Activated CD4-positive, alpha-beta T cell treated with anti-CD3 and anti-CD28 coated beads for 4 hours (primary cell): ENCODE measurements around the gene ASMTL.

Source experiments
- DNase-seq, 2 donors: peaks; one replicate each; pipeline ENCODE4 v3.0.0-alpha.2; 2020

Gene ASMTL

DNA sequence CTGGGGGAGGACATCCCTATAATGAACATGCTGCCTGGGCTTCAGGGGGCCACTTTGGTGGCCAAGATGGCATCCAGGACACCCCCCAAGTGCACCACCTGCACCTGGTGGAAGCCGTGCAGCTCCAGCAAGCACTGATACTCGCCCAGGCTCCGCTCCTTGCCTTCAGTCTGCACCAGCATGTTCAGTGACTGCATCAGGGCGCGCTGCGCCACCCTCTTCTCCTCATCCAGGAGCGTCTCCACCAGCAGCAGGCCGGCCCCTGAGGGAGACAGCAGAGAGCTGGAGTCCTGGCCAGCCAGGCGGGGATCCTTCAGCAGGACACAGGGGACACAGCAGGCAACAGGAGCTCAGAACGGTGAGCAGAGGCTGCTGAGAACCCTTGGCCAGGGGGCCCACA lies 49.5 kb downstream of the ASMTL start:
- no peak for DNase-seq

- no peak for DNase-seq
Measured at GRCh38 chrX:1401611-1402430, 50.9 kb downstream of the ASMTL start.

DNA sequence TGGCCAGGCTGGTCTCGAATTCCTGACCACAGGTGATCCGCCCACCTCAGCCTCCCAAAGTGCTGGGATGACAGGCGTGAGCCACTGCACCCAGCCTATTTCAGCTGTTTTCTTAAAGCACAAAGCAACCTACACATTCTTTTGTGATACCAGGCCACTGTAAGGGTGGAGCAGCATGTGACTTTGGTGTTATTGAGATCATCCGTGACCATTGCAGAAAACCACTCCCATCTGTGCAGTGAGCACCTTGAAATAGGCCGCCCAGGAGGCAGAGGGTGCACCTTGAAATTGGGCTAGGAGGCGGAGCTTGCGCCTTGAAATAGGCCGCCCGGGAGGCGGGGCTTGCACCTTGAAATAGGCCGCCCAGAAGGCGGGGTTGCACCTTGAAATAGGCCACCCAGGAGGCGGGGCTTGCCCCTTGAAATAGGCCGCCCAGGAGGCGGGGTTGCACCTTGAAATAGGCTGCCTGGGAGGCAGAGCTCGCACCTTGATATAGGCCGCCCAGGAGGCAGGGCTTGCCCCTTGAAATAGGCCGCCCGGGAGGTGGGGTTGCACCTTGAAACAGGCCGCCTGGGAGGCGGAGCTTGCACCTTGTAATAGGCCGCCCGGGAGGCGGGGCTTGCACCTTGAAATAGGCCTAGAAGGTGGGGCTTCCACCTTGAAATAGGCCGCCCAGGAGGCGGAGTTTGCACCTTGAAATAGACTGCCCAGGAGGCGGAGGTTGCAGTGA lies 51.8 kb downstream of the ASMTL start:
- no peak for DNase-seq

DNA sequence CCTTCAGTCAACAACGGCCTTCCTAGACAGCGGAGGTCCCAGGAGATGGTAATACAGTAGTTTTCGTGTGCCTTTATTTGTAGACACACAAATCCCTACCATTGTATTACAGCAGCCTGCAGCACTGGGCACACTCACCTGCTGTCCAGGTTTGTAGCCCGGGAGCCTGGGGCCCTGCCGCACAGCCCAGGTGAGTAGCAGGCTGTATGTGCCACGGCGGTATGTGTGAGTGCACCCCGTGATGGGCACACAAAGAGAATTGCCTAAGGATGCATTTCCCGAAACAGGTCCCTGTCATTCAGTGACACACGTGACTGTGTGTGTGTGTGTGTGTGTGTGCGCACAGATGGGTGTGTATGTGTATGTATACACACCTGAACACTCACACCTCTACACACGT lies 52.7 kb downstream of the ASMTL start:
- DNase-seq: no peak

DNA sequence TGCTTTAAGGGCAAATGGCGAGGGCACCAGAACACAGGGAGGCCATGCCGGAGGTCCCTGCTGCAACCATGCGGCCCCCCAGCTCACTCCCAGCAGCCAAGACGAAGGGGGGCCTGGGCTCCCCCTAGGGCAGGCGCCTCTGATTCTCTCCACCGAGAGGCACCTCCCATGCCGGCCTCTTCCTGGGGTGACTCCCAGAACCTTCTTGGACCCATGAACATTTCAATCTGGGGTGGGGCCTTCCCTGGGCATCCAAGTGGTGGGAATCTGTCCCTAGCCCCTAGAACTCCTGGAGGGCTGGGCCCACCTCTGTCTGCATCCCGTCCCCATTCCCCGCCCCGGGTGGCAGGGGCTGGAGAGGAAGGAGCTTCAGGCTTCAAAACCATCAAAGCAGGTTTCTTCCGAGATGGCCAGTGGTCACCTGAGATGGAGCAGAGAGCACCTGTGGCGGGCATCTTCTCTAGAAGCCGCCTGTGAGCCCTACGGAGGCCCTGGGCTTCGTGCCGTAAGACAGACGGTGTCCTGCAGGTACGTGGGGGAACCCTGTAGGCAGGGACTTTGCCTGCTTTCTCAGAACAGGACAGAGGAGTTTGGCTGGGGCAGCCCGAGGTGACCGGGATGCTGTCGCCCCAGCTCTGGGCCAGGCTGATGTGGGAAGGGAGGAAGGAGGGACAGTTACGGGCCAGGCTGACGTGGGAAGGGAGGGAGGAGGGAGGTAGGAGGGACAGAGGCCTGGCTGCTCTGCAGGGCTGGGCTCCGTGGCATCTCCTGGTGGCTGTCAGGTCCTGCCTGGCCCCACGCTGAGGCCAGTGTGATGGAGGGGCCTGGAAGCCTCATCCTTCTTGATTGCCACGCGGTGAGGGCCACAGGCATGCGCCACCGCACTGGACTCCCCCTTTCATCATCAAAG lies 54.0 kb downstream of the ASMTL start:
- no peak for DNase-seq

DNA sequence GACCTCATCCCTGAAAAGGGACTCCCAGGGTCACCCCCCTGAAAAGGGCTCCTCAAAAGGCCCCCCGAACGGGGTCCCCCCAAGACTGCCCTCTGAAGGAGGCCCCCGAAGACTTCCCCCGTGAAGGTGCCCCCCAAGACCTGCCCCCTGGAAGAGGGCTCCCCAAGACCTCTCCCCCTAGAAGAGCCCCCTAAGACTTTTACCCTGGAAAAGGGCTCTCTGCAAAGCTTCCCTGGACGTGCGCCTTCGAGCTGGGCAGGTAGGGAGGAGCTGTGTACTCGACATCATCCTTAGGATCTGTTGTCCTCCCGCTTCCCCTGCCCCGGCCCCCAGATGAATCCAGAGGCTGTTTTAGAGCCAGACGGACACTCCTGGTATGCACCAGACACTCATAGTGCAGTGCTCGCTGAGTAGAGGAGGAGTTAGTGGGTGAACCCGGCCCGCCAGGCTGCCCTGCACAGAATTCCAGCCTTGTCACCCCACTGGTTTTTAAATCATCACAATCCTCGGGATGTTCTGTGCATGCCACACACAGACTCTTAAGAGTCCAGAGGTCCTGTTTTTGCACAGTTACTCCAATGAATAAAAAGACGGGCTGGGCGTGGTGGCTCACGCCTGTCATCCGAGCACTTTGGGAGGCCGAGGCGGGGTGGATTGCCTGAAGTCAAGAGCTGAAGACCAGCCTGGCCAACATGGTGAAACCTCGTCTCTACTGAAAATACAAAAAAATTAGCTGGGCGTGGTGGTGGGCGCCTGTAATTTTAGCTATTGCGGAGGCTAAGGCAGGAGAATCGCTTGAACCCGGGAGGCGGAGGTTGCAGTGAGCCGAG lies 55.1 kb downstream of the ASMTL start:
- no peak for DNase-seq

DNA sequence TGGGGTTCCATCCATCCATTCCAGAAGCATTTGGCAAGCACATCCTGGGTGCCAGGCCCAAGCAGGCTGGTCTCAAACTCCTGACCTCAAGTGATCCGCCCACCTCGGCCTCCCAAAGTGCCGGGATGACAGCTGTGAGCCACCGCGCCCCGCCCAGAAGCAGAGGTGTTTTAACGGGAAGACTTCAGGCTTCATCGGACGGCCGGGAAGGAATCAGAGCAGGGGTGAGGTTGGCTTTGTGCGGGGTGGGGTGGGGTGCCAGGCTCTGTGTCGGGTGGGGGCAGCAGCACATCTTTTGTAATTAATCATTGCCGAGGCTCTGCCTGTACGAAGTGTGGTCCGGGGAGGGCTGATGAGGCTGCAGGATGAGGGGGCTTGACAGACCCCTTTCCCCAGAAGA lies 55.7 kb downstream of the ASMTL start:
- no peak for DNase-seq

- no peak for DNase-seq
Measured at GRCh38 chrX:1395646-1396216, 57.0 kb downstream of the ASMTL start.

GRCh38 chrX:1394731-1395501 lies 57.8 kb downstream of the ASMTL start:
- no peak for DNase-seq

DNA sequence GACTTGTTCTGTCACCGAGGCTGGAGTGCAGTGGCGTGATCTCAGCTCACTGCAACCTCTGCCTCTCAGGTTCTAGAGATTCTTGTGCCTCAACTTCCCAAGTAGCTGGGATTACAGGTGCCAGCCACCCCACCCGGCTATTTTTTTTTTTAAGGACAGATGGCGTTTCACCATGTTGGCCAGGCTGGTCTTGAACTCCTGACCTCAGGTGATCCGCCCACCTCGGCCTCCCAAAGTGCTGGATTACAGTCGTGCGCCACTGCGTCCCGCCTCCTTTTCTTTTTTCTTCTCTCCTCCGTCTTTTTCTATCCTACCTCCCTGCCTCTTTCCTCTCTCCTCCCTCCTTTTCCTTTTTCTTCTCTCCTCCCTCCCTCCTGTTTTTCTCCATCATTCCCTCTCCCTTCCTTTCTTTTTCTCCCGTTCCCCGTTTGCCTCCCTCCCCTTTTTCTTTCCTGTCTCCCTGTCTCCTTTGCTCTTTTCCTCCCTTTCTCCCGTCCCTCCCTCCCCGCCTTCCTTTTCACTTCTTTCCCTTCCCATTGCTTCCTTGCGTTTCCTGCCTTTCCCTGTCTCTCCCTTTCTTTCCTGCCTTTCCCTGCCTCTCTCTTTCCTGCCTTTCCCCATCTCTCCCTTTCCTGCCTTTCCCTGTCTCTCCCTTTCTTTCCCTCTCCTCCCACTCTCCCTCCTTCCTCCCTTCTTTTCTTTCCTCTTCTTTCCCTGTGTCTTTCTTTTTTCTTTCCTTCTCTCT lies 58.7 kb downstream of the ASMTL start:
- DNase-seq: no peak

- no peak for DNase-seq
Measured at GRCh38 chrX:1392376-1393068, 60.2 kb downstream of the ASMTL start.

DNA sequence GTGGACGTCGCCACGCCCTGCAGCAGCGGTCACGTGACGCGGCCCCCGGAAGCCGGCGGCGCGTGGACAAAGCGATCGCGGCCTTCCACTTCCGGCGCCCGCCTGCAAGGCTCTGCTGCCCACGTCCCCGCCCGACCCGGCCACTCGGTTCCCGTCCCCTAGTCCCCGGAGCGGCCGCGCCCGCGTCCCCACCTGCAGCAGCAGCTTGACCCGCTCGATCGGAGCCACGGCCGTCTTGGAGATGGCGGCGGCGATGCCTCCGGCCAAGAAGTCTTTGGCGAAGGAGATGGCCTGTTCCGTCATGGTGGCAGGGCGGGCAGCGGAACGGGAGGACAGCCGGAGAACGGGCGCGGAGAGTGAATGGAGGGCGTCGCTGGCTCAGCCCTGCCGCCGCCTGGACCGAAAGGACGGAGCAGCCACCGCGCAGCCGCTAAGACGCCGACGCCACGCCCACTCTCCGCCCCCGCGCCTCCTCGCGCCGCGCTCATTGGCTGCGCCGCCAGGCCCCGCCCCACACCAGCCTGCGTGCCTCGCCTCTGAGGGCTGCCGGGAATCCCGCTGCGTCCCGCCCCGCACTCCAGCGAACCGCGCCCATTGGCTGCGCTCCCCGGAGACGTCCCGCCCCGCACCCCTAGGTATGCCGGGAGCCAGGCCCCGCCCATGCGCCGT lies 60.9 kb downstream of the ASMTL start, which contains the start of gene SLC25A6:
TSS of gene SLC25A6 (minus strand) at position 407 of the 669 bp plus-strand sequence. CDS start at position 303, 104 bp downstream.
- peak; percentile 99 for DNase-seq

DNA sequence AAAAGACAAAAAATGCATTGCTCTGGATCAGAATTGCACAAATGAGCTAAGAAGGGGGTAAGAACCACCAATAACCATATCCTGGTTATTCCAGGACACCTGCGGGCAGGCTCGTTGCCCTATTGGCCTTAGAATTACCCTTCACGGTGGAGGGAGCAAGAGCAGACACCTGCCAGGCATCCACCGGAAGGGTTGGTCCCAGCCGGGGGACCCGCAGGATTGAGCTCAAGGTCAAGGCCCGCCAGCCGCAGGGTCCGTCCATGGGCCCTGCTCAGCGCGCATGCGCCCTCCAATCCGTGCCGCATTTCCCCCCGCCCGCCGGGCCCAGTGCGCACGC lies 61.4 kb downstream of the ASMTL start:
- no peak for DNase-seq

- no peak for DNase-seq
Measured at GRCh38 chrX:1390621-1391369, 61.9 kb downstream of the ASMTL start.

- no peak for DNase-seq
Measured at GRCh38 chrX:1389993-1390285, 62.8 kb downstream of the ASMTL start.

- DNase-seq: no peak
Measured at GRCh38 chrX:1389181-1389992, 63.3 kb downstream of the ASMTL start.

DNA sequence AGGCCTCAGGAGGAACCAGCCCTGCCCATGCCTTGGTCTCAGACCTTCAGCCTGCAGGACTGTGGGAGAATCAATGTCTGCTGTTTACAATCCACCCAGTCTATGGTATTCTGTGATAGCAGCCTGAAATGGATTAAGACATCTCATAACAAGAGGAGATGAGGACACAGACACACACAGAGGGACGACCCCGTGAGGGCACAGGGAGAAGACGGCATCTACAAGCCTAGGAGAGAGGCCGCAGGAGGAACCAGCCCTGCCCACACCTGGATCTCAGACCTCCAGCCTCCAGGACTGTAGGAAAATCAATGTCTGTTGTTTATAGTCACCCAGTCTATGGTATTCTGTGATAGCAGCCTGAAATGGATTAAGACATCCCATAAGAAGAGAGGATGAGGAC lies 64.1 kb downstream of the ASMTL start:
- no peak for DNase-seq
